GM12878 (cell line): ENCODE measurements around the gene ZNF200. TPM values are rescaled to one million over a fixed set of nuclear protein-coding genes. Genes with fewer than 3 reads are reported as not detected.

Experiments
- ATAC-seq: fragments of 200-7000 bp; cut with Tn5 transposase; 3 replicates; pipeline ENCODE4 v1.9.1; 2020; ENCODE audit warnings: mild to moderate bottlenecking, moderate library complexity
- BruUV-seq: library from RNA; stranded (reverse); fragments of 400-500 nt; replicated peaks from 2 replicates; lab custom pipeline; 2021; lab: Mats Ljungman, UMichigan
- CTCF ChIA-PET: fragments of 300-600 bp; sonication (Branson Sonifier 250); formaldehyde crosslinking; extraction: SDS; loops from one replicate; lab custom pipeline; 2021; ENCODE audit warnings: inconsistent platforms; lab: Yijun Ruan, JAX
- POLR2A ChIA-PET: fragments of 350-600 bp; formaldehyde crosslinking; extraction: SDS; loops from one replicate; lab custom pipeline; 2021; ENCODE audit warnings: inconsistent platforms; lab: Charles Lee
- RAD21 ChIA-PET: fragments of 300-600 bp; sonication (Branson Sonifier 250); formaldehyde crosslinking; loops from one replicate; lab custom pipeline; 2023; ENCODE audit warnings: antibody characterized with exemption; ENCODE audit not compliant: unreplicated experiment; lab: Charles Lee
- SMC1A ChIA-PET: fragments of 300-600 bp; sonication (Branson Sonifier 250); formaldehyde crosslinking; loops from one replicate; lab custom pipeline; 2023; ENCODE audit not compliant: unreplicated experiment, uncharacterized antibody; lab: Charles Lee
- DNase-seq: peaks from one replicate; pipeline ENCODE4 v3.0.0-alpha.2; 2011; ENCODE audit warnings: low read depth, low spot score
- FAIRE-seq: peaks from 3 replicates; lab custom pipeline; 2011; peaks lifted over from hg19 to GRCh38; lab: Jason Lieb, UNC
- H2AFZ ChIP-seq: 2 replicates; pipeline ENCODE4 v1.6.0; 2011; ENCODE audit warnings: low read depth, low read length, control low read depth; ENCODE audit not compliant: control insufficient read depth
- H3K27ac ChIP-seq: 2 replicates; pipeline ENCODE4 v1.5.1; 2011; ENCODE audit warnings: control low read depth; ENCODE audit not compliant: control insufficient read depth, insufficient read depth
- H3K27me3 ChIP-seq, 2 experiments: replicated peaks in 1 of 2; 2 replicates each; pipeline versions ENCODE4 v1.6.0 to v1.6.1; 2011; ENCODE audit warnings: low read length in 1 of 2; ENCODE audit not compliant: control insufficient read depth in 2 of 2, insufficient read depth in 2 of 2
- H3K36me3 ChIP-seq, 2 experiments: 2 replicates each; pipeline ENCODE4 v1.5.1; 2011; ENCODE audit warnings: low read length in 1 of 2; ENCODE audit not compliant: control insufficient read depth in 2 of 2, insufficient read depth in 2 of 2
- H3K4me1 ChIP-seq: 2 replicates; pipeline ENCODE4 v1.6.1; 2011; ENCODE audit warnings: mild to moderate bottlenecking, low read length, moderate library complexity, mixed read lengths; ENCODE audit not compliant: control insufficient read depth, insufficient read depth
- H3K4me2 ChIP-seq: 2 replicates; pipeline ENCODE4 v1.6.0; 2011; ENCODE audit warnings: control low read depth; ENCODE audit not compliant: control insufficient read depth, insufficient read depth
- H3K4me3 ChIP-seq: fragments of 200-600 bp; sonication (generic); 2 replicates; pipeline ENCODE4 v1.5.1; 2016
- H3K79me2 ChIP-seq: 2 replicates; pipeline ENCODE4 v1.6.0; 2011; ENCODE audit warnings: low read length; ENCODE audit not compliant: control insufficient read depth, insufficient read depth
- H3K9ac ChIP-seq: 2 replicates; pipeline ENCODE4 v1.8.0; 2011; ENCODE audit warnings: low read length, control low read depth, mixed read lengths; ENCODE audit not compliant: control insufficient read depth, insufficient read depth
- H3K9me3 ChIP-seq: replicated peaks from 3 replicates; pipeline ENCODE4 v1.5.1; 2011; ENCODE audit warnings: mild to moderate bottlenecking, low read length; ENCODE audit not compliant: control insufficient read depth, insufficient read depth
- H4K20me1 ChIP-seq: 2 replicates; pipeline ENCODE4 v1.6.0; 2011; ENCODE audit not compliant: control insufficient read depth, insufficient read depth
- ATF3 ChIP-seq: IDR thresholded peaks from 2 replicates; pipeline ENCODE4 v1.6.1; 2011; ENCODE audit warnings: low read depth, mild to moderate bottlenecking, low read length, moderate library complexity, borderline replicate concordance; ENCODE audit errors: extremely low read depth
- BACH1 ChIP-seq: fragments of 450-650 bp; IDR thresholded peaks from 2 replicates; pipeline ENCODE4 v1.6.1; 2017; ENCODE audit warnings: mild to moderate bottlenecking, borderline replicate concordance
- BCLAF1 ChIP-seq: fragments of 450-650 bp; IDR thresholded peaks from 2 replicates; pipeline ENCODE4 v1.6.1; 2017; ENCODE audit warnings: antibody characterized with exemption, mild to moderate bottlenecking, moderate library complexity
- DPF2 ChIP-seq: fragments of 450-650 bp; IDR thresholded peaks from 2 replicates; pipeline ENCODE4 v1.6.1; 2017; ENCODE audit warnings: mild to moderate bottlenecking
- GATAD2B ChIP-seq: fragments of 450-650 bp; conservative IDR thresholded peaks from 2 replicates; pipeline ENCODE4 v1.6.1; 2017; ENCODE audit warnings: low read depth, mild to moderate bottlenecking, moderate library complexity
- IRF3 ChIP-seq: fragments of 450-650 bp; IDR thresholded peaks from 2 replicates; pipeline ENCODE4 v1.6.1; 2014; ENCODE audit warnings: mild to moderate bottlenecking
- LARP7 ChIP-seq: fragments of 450-650 bp; IDR thresholded peaks from 2 replicates; pipeline ENCODE4 v1.6.1; 2017; ENCODE audit warnings: mild to moderate bottlenecking
- NKRF ChIP-seq: fragments of 450-650 bp; conservative IDR thresholded peaks from 2 replicates; pipeline ENCODE4 v1.6.1; 2017; ENCODE audit warnings: mild to moderate bottlenecking, moderate library complexity
- NR2F1 ChIP-seq: fragments of 450-650 bp; conservative IDR thresholded peaks from 2 replicates; pipeline ENCODE4 v1.6.1; 2017; ENCODE audit warnings: mild to moderate bottlenecking
- WRNIP1 ChIP-seq: IDR thresholded peaks from 2 replicates; pipeline ENCODE4 v1.6.1; 2011; ENCODE audit warnings: low read depth, low read length, improper control_type of control experiment, borderline replicate concordance
- WGBS: methylation state at CpG from one replicate; pipeline ENCODE4 v1.1.6; 2016; ENCODE audit warnings: low lambda C conversion rate; ENCODE audit not compliant: insufficient replicate concordance, insufficient coverage; ENCODE audit errors: missing lambda C conversion rate; 5-methylcytosine and 5-hydroxymethylcytosine counted together
- in situ Hi-C: fragments of 300-500 bp; cut with MboI; formaldehyde crosslinking; loops from 9 replicates; pipeline ENCODE4 v1.14.3; 2018; ENCODE audit warnings: mixed read lengths
- intact Hi-C: fragments of 100-400 bp; cut with micrococcal nuclease; formaldehyde crosslinking; loops from one replicate; pipeline ENCODE4 v1.14.2; 2022; ENCODE audit not compliant: unreplicated experiment
- polyA plus RNA-seq, 11 experiments: library from polyadenylated mRNA; depleted of rRNA in 4 of 11; unstranded in 6 of 11; stranded (reverse) in 5 of 11; fragments of >200 nt; fragmentation: Nextera tagmentation in 4 of 11; fragmentation: Illumina TruSeq in 1 of 11; extraction: Ambion mirVana in 4 of 11; extraction: Trizol in 1 of 11; gene quantifications; 1 replicate in 1 of 11; 2 replicates in 10 of 11; pipeline versions ENCODE4 v1.2.1 to v1.2.3, GENCODE V29; 2011 to 2016; ENCODE audit warnings: inconsistent platforms in 2 of 11, missing spikeins in 2 of 11, low read depth in 1 of 11
- total RNA-seq, 4 experiments: library from RNA; depleted of rRNA in 3 of 4; stranded (reverse); fragments of >200 nt in 3 of 4; fragmentation: Illumina TruSeq in 1 of 4; extraction: Trizol in 1 of 4; gene quantifications; 2 replicates each; pipeline versions ENCODE4 v1.2.1 to v1.2.3, GENCODE V29; 2013 to 2021

The ZNF200 gene
- total and polyA plus RNA-seq, 10 of the 15 experiments (the other 5 are each of a cell fraction or from before 2014, with no cell fraction given) = 4.0 to 13.9 (median 9.6) TPM

- peak overlapping the region; percentile 98 for H3K27ac ChIP-seq
- peak overlapping the region; percentile 99 for H3K4me2 ChIP-seq
- ChIA-PET RAD21 (interaction anchor here (0.6 to 1.2 kb wide), 3 partner anchors 22 to 148 kb away, joined by 3 to 4 read pairs (median 4); partner anchors contain the start of genes ZNF174 and ZSCAN32), SMC1A (interaction anchor here (1.5 to 1.9 kb wide), 3 partner anchors 14 to 177 kb away, joined by 4 to 5 read pairs (median 4); partner anchors contain the start of gene ZNF200), CTCF (interaction anchor here (0.9 to 1.6 kb wide), 5 partner anchors 13 to 217 kb away, joined by 3 to 4 read pairs (median 4); partner anchors contain the start of genes CLUAP1, ZNF174 and ZSCAN32), POLR2A (interaction anchor here (1.1 to 2.1 kb wide), 7 partner anchors 14 to 164 kb away, joined by 3 to 10 read pairs (median 4); partner anchors contain the start of genes NAA60, ZNF200 and ZNF597)
- in situ Hi-C loops (no loop called here), intact Hi-C loops (loop anchor here (1.0 to 10.0 kb wide), 3 partner anchors 19 to 121 kb away; partner anchors contain the start of genes ZNF174 and ZSCAN32)
- peak overlapping the region; percentile 95 for H3K9ac ChIP-seq
- peaks cover 7 to 22% of the 10 kb centered on the region in 2 experiments for H3K36me3 ChIP-seq
- no peaks in the 10 kb centered on the region for H3K27me3 ChIP-seq
- no peak for FAIRE-seq
- peak overlapping the region; percentile 91 for H2AFZ ChIP-seq
- ATAC-seq = no peak
- peaks cover 10% of the 10 kb centered on the region; the same call in 1 of the 2 replicates for H3K4me1 ChIP-seq
- H3K9me3 ChIP-seq = peaks cover 28% of the 10 kb centered on the region
- WGBS = 15% methylated on average over 53 of the region's 56 CpGs
- DNase-seq = no peak
- BruUV-seq = TSS peak; percentile 64
- peaks cover 32% of the 10 kb centered on the region for H3K79me2 ChIP-seq
- peak overlapping the region; percentile 91 for H3K4me3 ChIP-seq
- H4K20me1 ChIP-seq = no peaks in the 10 kb centered on the region
- TF ChIP-seq BCLAF1 (peak; percentile 11; the same call in 1 of the 2 replicates), WRNIP1 (no peak), GATAD2B (peak; percentile 59), ATF3 (no peak), BACH1 (peak; percentile 10; the same call in 1 of the 2 replicates), LARP7 (peak; percentile 81), NR2F1 (peak; percentile 46), DPF2 (peak; percentile 59), IRF3 (no peak), NKRF (peak; percentile 86)
Measured at GRCh38 chr16:3283543-3284447, 48.8 kb upstream of the ZNF200 start.
